Activated naive CD4-positive, alpha-beta T cell treated with anti-CD3 and anti-CD28 coated beads for 36 hours (primary cell): ENCODE data around the gene XPA. TPM values are rescaled to one million over a fixed set of nuclear protein-coding genes. Genes with fewer than 3 reads are reported as not detected.

ENCODE experiments used
- CTCF ChIA-PET: fragments of 350-600 bp; sonication (Branson Sonifier 250); formaldehyde crosslinking; loops from one replicate; lab custom pipeline; 2021; ENCODE audit warnings: antibody characterized with exemption; lab: Charles Lee
- DNase-seq: peaks from one replicate; pipeline ENCODE4 v3.0.0-alpha.2; 2020
- H3K27ac Mint-ChIP-seq: one replicate; pipeline ENCODE4 v1.8.0; 2021; ENCODE audit warnings: mild to moderate bottlenecking, mixed read lengths
- H3K27me3 Mint-ChIP-seq: one replicate; pipeline ENCODE4 v1.8.0; 2021; ENCODE audit warnings: low read depth, mixed read lengths
- H3K36me3 Mint-ChIP-seq: one replicate; pipeline ENCODE4 v1.8.0; 2021; ENCODE audit warnings: low read depth, mixed read lengths
- H3K4me1 Mint-ChIP-seq: one replicate; pipeline ENCODE4 v1.8.0; 2021; ENCODE audit warnings: low read depth, mixed read lengths
- H3K4me3 Mint-ChIP-seq: one replicate; pipeline ENCODE4 v1.8.0; 2021; ENCODE audit warnings: mild to moderate bottlenecking, moderate library complexity, mixed read lengths
- H3K9me3 Mint-ChIP-seq: one replicate; pipeline ENCODE4 v1.8.0; 2021; ENCODE audit warnings: mixed read lengths
- intact Hi-C: fragments of 100-400 bp; cut with micrococcal nuclease; formaldehyde crosslinking; loops from one replicate; pipeline ENCODE4 v1.15.1; 2023
- total RNA-seq, 2 experiments: library from RNA; stranded (reverse); gene quantifications; one replicate each; pipeline ENCODE4 v1.2.3, GENCODE V29; 2021

XPA gene
- total RNA-seq, 2 experiments from 2014 or later: 5.8 to 6.0 TPM

GRCh38 chr9:97625620-97626019 lies 71.5 kb downstream of the XPA start:
- CTCF ChIA-PET: interaction anchor here (0.7 to 2.8 kb wide), 3 partner anchors 11 to 385 kb away, joined by 3 to 31 read pairs (median 3); no protein-coding TSS in a partner anchor
- intact Hi-C loops: no loop called here
- DNase-seq: no peak
- Mint-ChIP-seq H3K9me3 (no peaks in the 10 kb centered on the region), H3K27ac (no peak overlapping the region), H3K27me3 (no peaks in the 10 kb centered on the region), H3K36me3 (peaks cover 22% of the 10 kb centered on the region), H3K4me3 (no peak overlapping the region), H3K4me1 (peaks cover 17% of the 10 kb centered on the region)

Other genes with a start within 250 kb of the XPA start
- 1 to 10 TPM; 1.2 to 1.4 TPM for gene TMOD1, start 195.7 kb downstream of the XPA start, total RNA-seq
- 10 to 100 TPM; 11.1 to 12.4 TPM for gene TSTD2, start 64.0 kb downstream of the XPA start, total RNA-seq
- gene NCBP1, start 63.5 kb downstream of the XPA start, total RNA-seq: 10 to 100 TPM; 32.4 to 33.9 TPM
- gene FOXE1, start 155.9 kb upstream of the XPA start, total RNA-seq: under 1 TPM; 0.10 TPM
- 10 to 100 TPM; 10.7 to 10.8 TPM for gene TRMO, start 225.2 kb upstream of the XPA start, total RNA-seq
- gene HEMGN, start 240.8 kb upstream of the XPA start, total RNA-seq: 1 to 10 TPM; 1.8 to 1.9 TPM